ENCODE measurements around the gene MUSK. TPM values are rescaled to one million over a fixed set of nuclear protein-coding genes. Genes with fewer than 3 reads are reported as not detected.

The MUSK gene
- total RNA-seq, 1 donor from 2014 or later, result not detected

- Mint-ChIP-seq H3K9me3 (ENCODE audit: low read depth) (no peaks in the 10 kb centered on the region), H3K4me3 (ENCODE audit: low read depth) (no peak overlapping the region), H3K36me3 (ENCODE audit: insufficient read depth) (no peaks in the 10 kb centered on the region), H3K27ac (no peak overlapping the region), H3K27me3 (no peaks in the 10 kb centered on the region), H3K4me1 (ENCODE audit: low read depth) (no peaks in the 10 kb centered on the region)
- TF ChIP-seq CTCF (IDR thresholded peaks at IDR 0.05; ENCODE audit: unreplicated experiment), result no peak
- no peak for DNase-seq (ENCODE audit: low spot score, unreplicated experiment)
Observed at GRCh38 chr9:110748251-110748893, 79.8 kb downstream of the MUSK start.

GRCh38 chr9:110750272-110750671 is 81.7 kb downstream of the MUSK start:
- Mint-ChIP-seq H3K27ac (no peak overlapping the region), H3K36me3 (ENCODE audit: insufficient read depth) (no peaks in the 10 kb centered on the region), H3K4me3 (ENCODE audit: low read depth) (no peak overlapping the region), H3K9me3 (ENCODE audit: low read depth) (no peaks in the 10 kb centered on the region), H3K27me3 (no peaks in the 10 kb centered on the region), H3K4me1 (ENCODE audit: low read depth) (no peaks in the 10 kb centered on the region)
- DNase-seq (ENCODE audit: low spot score, unreplicated experiment), result no peak
- no peak for TF ChIP-seq CTCF (IDR thresholded peaks at IDR 0.05; ENCODE audit: unreplicated experiment)

- Mint-ChIP-seq H3K9me3 (ENCODE audit: low read depth) (no peaks in the 10 kb centered on the region), H3K36me3 (ENCODE audit: insufficient read depth) (no peaks in the 10 kb centered on the region), H3K4me1 (ENCODE audit: low read depth) (no peaks in the 10 kb centered on the region), H3K27ac (no peak overlapping the region), H3K4me3 (ENCODE audit: low read depth) (no peak overlapping the region), H3K27me3 (no peaks in the 10 kb centered on the region)
- TF ChIP-seq CTCF (IDR thresholded peaks at IDR 0.05; ENCODE audit: unreplicated experiment), result no peak
- DNase-seq (ENCODE audit: low spot score, unreplicated experiment), result no peak
Observed at GRCh38 chr9:110751971-110752370, 83.4 kb downstream of the MUSK start.

- Mint-ChIP-seq H3K27me3 (no peaks in the 10 kb centered on the region), H3K4me3 (ENCODE audit: low read depth) (no peak overlapping the region), H3K27ac (no peak overlapping the region), H3K4me1 (ENCODE audit: low read depth) (no peaks in the 10 kb centered on the region), H3K9me3 (ENCODE audit: low read depth) (no peaks in the 10 kb centered on the region), H3K36me3 (ENCODE audit: insufficient read depth) (no peaks in the 10 kb centered on the region)
- TF ChIP-seq CTCF (IDR thresholded peaks at IDR 0.05; ENCODE audit: unreplicated experiment), result no peak
- DNase-seq (ENCODE audit: low spot score, unreplicated experiment), result no peak
Observed at GRCh38 chr9:110752766-110753165, 84.2 kb downstream of the MUSK start.

GRCh38 chr9:110753731-110754231 is 85.2 kb downstream of the MUSK start:
- H3K4me3 Mint-ChIP-seq (ENCODE audit: low read depth), result no peak overlapping the region
- no peak for DNase-seq (ENCODE audit: low spot score, unreplicated experiment)
- H3K27ac Mint-ChIP-seq, result no peak overlapping the region
- peaks cover 4% of the 10 kb centered on the region for H3K9me3 Mint-ChIP-seq (ENCODE audit: low read depth)
- H3K27me3 Mint-ChIP-seq, result no peaks in the 10 kb centered on the region
- no peaks in the 10 kb centered on the region for H3K36me3 Mint-ChIP-seq (ENCODE audit: insufficient read depth)
- H3K4me1 Mint-ChIP-seq (ENCODE audit: low read depth), result no peaks in the 10 kb centered on the region
- no peak for TF ChIP-seq CTCF (IDR thresholded peaks at IDR 0.05; ENCODE audit: unreplicated experiment)

Measured in progenitor cell of endocrine pancreas (in vitro differentiated cells).